AG09309 (cell line): ENCODE results near the gene PRMT1.

Source experiments
- DNase-seq: peaks from one replicate; pipeline ENCODE4 v3.0.0-alpha.2; 2010; ENCODE audit warnings: low read depth
- H3K4me3 ChIP-seq: 2 replicates; pipeline ENCODE4 v1.5.1; 2011; ENCODE audit warnings: mild to moderate bottlenecking, low read depth, low read length, moderate library complexity; ENCODE audit not compliant: control insufficient read depth
- CTCF ChIP-seq: IDR thresholded peaks from 2 replicates; pipeline ENCODE4 v1.5.1; 2011; ENCODE audit warnings: mild to moderate bottlenecking, low read depth, low read length, inconsistent platforms; ENCODE audit not compliant: insufficient read depth, control insufficient read depth; ENCODE audit errors: missing control alignments

The PRMT1 gene

GRCh38 chr19:49657493-49658138 is 19.5 kb upstream of the PRMT1 start:
- H3K4me3 ChIP-seq: no peak overlapping the region
- TF ChIP-seq CTCF: no peak
- DNase-seq: no peak

- no peak for DNase-seq
- H3K4me3 ChIP-seq: no peak overlapping the region
- TF ChIP-seq CTCF: no peak
These were observed 18.9 kb upstream of the PRMT1 start for GRCh38 chr19:49658139-49658517.

- no peak overlapping the region for H3K4me3 ChIP-seq
- no peak for TF ChIP-seq CTCF
- DNase-seq: no peak
These were observed 18.3 kb upstream of the PRMT1 start for GRCh38 chr19:49658566-49659442.

GRCh38 chr19:49660338-49660961 is 16.6 kb upstream of the PRMT1 start:
- DNase-seq: no peak
- no peak for TF ChIP-seq CTCF
- no peak overlapping the region for H3K4me3 ChIP-seq

GRCh38 chr19:49662011-49662410 is 15.1 kb upstream of the PRMT1 start:
- H3K4me3 ChIP-seq: no peak overlapping the region
- TF ChIP-seq CTCF: no peak

GRCh38 chr19:49663224-49663623 is 13.8 kb upstream of the PRMT1 start:
- TF ChIP-seq CTCF: no peak
- H3K4me3 ChIP-seq: no peak overlapping the region
- DNase-seq: no peak

More at GRCh38 chr19:49662011-49662410, 15.1 kb upstream of the PRMT1 start:
- no peak for DNase-seq
